ENCODE data around the gene TRMT11.

TRMT11 gene

GRCh38 chr6:126042001-126042419, 55.7 kb downstream of the TRMT11 start:
- TF ChIP-seq POLR2AphosphoS5 (IDR thresholded peaks at IDR 0.05; ENCODE audit: low read depth, low read length), result no peak
- no peak for TF ChIP-seq TAF1 (IDR thresholded peaks at IDR 0.05; ENCODE audit: borderline replicate concordance, insufficient read depth, low read length)
- no peak for TF ChIP-seq SIN3A (IDR thresholded peaks at IDR 0.05; ENCODE audit: borderline replicate concordance, insufficient read depth, low read length)
- TF ChIP-seq FOXP2 (optimal IDR thresholded peaks at IDR 0.05; ENCODE audit: borderline replicate concordance, extremely low read depth, extremely low read length, insufficient read depth), result no peak
- no peak for TF ChIP-seq REST (IDR thresholded peaks at IDR 0.05; ENCODE audit: insufficient read depth in 1 of 2, low read depth in 2 of 2, low read length in 2 of 2)

DNA sequence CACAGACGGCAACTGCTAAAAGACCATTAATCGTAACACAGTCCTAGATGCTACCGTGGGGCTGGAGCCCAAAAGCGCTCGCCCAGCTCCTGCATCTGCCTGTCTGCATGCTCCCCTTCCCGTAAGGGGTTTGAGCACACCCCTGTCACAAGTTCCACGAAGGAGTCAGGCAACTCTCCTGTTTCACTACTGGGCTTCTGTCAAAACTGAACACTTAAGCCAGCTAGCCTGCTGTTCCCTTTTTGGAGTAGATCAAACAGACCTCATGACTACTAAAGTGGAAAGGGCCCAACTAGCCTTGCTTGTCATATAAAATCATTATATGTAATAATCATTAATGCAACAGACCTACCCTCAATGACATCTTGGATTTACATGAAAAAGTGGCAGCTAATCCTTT, 61.3 kb downstream of the TRMT11 start:
- TF ChIP-seq POLR2AphosphoS5 (IDR thresholded peaks at IDR 0.05; ENCODE audit: low read depth, low read length), result no peak
- TF ChIP-seq REST (IDR thresholded peaks at IDR 0.05; ENCODE audit: insufficient read depth in 1 of 2, low read depth in 2 of 2, low read length in 2 of 2), result no peak
- TF ChIP-seq SIN3A (IDR thresholded peaks at IDR 0.05; ENCODE audit: borderline replicate concordance, insufficient read depth, low read length), result no peak
- no peak for TF ChIP-seq FOXP2 (optimal IDR thresholded peaks at IDR 0.05; ENCODE audit: borderline replicate concordance, extremely low read depth, extremely low read length, insufficient read depth)
- no peak for TF ChIP-seq TAF1 (IDR thresholded peaks at IDR 0.05; ENCODE audit: borderline replicate concordance, insufficient read depth, low read length)

- no peak for TF ChIP-seq POLR2AphosphoS5 (IDR thresholded peaks at IDR 0.05; ENCODE audit: low read depth, low read length)
- no peak for TF ChIP-seq TAF1 (IDR thresholded peaks at IDR 0.05; ENCODE audit: borderline replicate concordance, insufficient read depth, low read length)
- no peak for TF ChIP-seq SIN3A (IDR thresholded peaks at IDR 0.05; ENCODE audit: borderline replicate concordance, insufficient read depth, low read length)
- no peak for TF ChIP-seq FOXP2 (optimal IDR thresholded peaks at IDR 0.05; ENCODE audit: borderline replicate concordance, extremely low read depth, extremely low read length, insufficient read depth)
- TF ChIP-seq REST (IDR thresholded peaks at IDR 0.05; ENCODE audit: insufficient read depth in 1 of 2, low read depth in 2 of 2, low read length in 2 of 2), result no peak
Measured at GRCh38 chr6:126048635-126049034, 62.3 kb downstream of the TRMT11 start.

GRCh38 chr6:126050795-126051194, 64.5 kb downstream of the TRMT11 start:
- TF ChIP-seq POLR2AphosphoS5 (IDR thresholded peaks at IDR 0.05; ENCODE audit: low read depth, low read length) (no peak), SIN3A (IDR thresholded peaks at IDR 0.05; ENCODE audit: borderline replicate concordance, insufficient read depth, low read length) (no peak), TAF1 (IDR thresholded peaks at IDR 0.05; ENCODE audit: borderline replicate concordance, insufficient read depth, low read length) (no peak), REST (IDR thresholded peaks at IDR 0.05; ENCODE audit: insufficient read depth in 1 of 2, low read depth in 2 of 2, low read length in 2 of 2) (no peak), FOXP2 (optimal IDR thresholded peaks at IDR 0.05; ENCODE audit: borderline replicate concordance, extremely low read depth, extremely low read length, insufficient read depth) (no peak)

- TF ChIP-seq POLR2AphosphoS5 (IDR thresholded peaks at IDR 0.05; ENCODE audit: low read depth, low read length) (no peak), REST (IDR thresholded peaks at IDR 0.05; ENCODE audit: insufficient read depth in 1 of 2, low read depth in 2 of 2, low read length in 2 of 2) (no peak), SIN3A (IDR thresholded peaks at IDR 0.05; ENCODE audit: borderline replicate concordance, insufficient read depth, low read length) (no peak), TAF1 (IDR thresholded peaks at IDR 0.05; ENCODE audit: borderline replicate concordance, insufficient read depth, low read length) (no peak), FOXP2 (optimal IDR thresholded peaks at IDR 0.05; ENCODE audit: borderline replicate concordance, extremely low read depth, extremely low read length, insufficient read depth) (no peak)
Measured at GRCh38 chr6:126051791-126052190, 65.5 kb downstream of the TRMT11 start.
